Brain pericyte (primary cell): ENCODE measurements around the gene ZNF334.

Source experiments
- DNase-seq: peaks from one replicate; pipeline ENCODE4 v3.0.0-alpha.2; 2012; ENCODE audit warnings: low read depth, low spot score

ZNF334 gene

DNA sequence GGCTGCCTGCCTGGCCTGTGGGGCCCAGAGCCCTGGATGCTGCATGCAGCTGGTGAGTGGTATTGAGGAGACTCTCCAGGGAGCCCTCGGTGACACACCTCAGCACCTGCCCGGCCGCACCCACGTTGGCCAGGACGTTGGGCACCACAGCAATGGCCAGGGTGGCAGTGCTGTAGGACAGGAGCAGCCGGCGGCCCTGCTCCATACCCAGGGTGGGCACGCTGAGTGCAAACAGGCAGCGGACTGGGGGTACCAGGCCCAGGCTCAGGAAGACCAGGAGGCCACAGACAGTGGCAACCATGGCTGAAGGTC is 32.4 kb upstream of the ZNF334 start:
- no peak for DNase-seq

GRCh38 chr20:46545077-46545826 is 31.9 kb upstream of the ZNF334 start:
- no peak for DNase-seq

DNA sequence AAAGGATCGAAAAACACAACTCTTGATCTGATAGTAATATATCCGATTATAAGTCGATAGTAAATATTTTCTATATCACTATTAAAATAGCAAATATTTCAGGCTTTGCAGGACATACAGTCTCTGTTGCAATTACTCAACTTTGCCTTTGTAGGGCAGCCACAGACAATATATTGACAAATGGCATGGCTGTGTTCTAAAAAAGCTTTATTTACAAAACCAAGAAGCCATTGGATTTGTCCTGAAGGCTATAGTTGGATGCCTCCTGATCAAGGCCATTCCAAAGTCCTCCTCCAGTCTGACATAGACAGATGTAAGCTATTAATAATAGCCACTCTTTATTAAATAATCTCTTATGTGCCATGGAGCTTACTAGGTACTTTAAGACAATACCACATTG is 31.2 kb upstream of the ZNF334 start:
- no peak for DNase-seq

- DNase-seq = no peak
Measured at GRCh38 chr20:46543959-46544358, 30.6 kb upstream of the ZNF334 start.

GRCh38 chr20:46543033-46543432 is 29.7 kb upstream of the ZNF334 start:
- DNase-seq = no peak

DNA sequence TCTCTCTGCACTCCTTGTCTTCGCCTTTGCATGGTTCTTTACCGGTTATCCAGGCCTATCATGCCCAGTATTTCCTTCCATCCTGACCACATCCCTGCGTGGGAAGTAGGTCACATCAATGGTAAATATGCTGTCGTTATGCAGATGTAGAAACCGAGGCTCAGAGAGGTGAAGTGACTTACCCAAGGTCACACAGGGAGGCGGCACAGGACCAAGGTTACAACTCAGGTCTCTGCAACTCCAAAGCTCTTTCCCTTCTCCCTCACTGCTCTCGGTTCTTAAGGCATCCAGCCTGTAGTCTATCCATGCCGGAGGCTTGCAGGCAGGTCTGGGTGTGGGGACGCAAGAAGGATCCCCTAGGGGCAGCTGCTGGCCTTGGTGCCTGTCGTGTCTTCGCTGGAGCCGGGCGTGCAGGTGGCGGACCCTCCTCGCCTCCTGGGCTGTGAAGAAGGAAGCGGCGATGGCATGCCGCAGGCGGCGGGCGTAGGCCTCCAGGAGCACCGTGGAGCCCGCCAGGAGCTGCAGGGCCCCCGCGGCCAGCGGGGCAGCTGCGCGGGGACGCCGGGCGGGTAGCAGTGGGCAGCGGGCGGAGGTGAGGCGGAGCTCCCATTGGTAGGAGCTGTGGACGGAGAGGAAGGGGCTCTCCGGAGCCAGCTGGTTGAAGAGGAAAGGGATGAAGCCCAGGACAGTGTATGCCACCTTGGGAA is 28.0 kb upstream of the ZNF334 start:
- no peak for DNase-seq

- DNase-seq = no peak
Measured at GRCh38 chr20:46539113-46539512, 25.8 kb upstream of the ZNF334 start.

GRCh38 chr20:46530640-46531039 is 17.3 kb upstream of the ZNF334 start:
- DNase-seq = no peak

DNA sequence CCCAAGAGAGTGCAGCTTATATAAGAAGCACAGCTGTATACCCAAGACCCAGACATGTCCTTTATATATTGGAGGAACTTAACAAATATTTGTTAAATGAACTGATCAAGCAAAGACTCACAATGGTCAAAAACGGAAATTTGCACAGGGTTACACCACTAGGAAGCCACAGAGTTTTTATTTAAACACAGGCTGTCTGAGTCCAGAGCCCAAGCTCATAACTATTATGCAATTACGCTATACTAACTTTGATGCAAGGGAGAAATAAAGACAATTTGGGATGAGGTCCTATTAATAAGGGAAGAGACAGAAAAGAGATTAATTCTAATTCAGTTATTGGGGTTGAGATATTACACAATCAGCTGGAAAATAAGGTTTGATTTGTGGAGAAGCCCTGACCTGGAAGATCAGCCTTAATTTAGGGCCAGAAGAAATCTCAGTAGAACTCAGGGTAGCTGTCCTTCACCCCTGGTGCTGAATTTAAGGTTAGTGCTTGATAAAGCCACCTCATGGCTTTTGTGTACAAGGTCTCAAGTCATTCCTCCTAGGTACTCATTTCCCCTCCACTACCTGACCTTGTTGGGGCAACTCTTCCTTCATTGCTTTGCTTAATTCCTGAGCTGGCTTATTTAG is 10.5 kb upstream of the ZNF334 start:
- no peak for DNase-seq

DNA sequence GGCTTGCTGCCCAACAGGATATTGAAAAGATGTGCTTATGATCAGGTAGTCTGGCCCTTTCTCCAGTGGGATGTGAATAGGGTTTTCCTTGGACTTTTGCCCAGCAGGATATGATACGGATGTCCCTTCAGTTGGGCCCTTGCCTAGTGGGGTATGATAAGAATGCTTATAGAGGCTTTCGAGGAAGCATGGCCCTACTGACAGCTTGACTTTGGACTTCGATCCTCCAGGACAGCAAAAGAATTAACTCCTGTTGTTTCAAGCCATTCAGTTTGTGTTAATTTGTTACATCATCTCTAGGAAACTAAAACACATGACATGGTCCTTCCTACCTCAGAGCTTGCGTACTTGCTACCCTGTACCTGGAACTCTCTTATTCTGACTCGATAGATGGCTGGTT is 9.7 kb upstream of the ZNF334 start:
- DNase-seq = no peak

- no peak for DNase-seq
Measured at GRCh38 chr20:46520976-46521579, 7.7 kb upstream of the ZNF334 start.

DNA sequence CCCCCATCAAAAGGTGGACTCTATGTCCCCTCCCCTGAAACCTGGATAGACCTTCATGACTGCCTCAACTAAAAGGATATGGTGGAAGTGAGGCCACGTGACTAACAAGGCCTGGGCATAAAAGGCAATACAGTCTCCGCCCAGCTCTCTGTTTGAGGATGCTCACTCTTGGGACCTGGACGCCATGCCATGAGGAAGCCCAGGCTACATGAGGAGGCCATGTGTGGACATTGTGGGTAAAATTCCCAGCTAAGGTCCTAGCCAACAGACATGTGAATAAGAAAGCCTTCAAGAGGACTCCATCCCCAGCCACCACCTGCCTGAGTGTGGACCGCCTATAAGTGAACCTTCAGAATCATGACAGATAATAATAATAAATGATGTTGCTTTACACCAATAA is 7.2 kb upstream of the ZNF334 start:
- no peak for DNase-seq

DNA sequence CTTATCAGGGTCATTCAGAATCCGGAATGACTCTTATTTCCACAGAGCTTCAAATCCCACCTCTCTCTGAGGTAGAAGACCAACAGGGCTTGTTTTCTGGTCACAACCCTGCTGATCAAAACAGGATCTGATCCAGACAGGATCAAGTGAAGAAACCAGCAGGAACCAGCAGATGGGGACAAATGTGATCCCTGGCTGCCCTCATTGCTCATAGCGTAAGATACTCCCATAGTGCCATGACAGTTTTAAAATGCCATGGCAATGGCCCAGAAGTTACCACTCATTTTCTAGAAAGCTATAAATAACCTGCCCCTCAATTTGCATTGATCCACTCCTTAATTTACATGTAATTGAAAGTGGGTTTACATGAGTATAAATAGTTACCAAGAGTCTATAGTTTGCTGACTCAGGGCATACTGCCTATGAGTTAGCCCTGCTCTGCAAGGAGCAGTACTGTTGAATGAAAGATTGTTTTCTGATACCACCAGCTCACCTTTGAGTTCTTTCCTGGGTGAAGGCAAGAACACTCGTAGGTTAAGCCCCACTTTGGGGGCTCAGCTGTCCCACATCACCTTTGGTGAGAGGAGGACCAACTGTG is 6.2 kb upstream of the ZNF334 start:
- DNase-seq = no peak

GRCh38 chr20:46509523-46509922 is 3.8 kb downstream of the ZNF334 start:
- no peak for DNase-seq

- DNase-seq = no peak
Measured at GRCh38 chr20:46507760-46508407, 5.5 kb downstream of the ZNF334 start.

- no peak for DNase-seq
Measured at GRCh38 chr20:46505506-46505905, 7.9 kb downstream of the ZNF334 start.

GRCh38 chr20:46501961-46502360 is 11.4 kb downstream of the ZNF334 start:
- DNase-seq = no peak

- DNase-seq = no peak
Measured at GRCh38 chr20:46501337-46501942, 11.9 kb downstream of the ZNF334 start.

GRCh38 chr20:46494077-46494476 is 19.3 kb downstream of the ZNF334 start:
- no peak for DNase-seq

DNA sequence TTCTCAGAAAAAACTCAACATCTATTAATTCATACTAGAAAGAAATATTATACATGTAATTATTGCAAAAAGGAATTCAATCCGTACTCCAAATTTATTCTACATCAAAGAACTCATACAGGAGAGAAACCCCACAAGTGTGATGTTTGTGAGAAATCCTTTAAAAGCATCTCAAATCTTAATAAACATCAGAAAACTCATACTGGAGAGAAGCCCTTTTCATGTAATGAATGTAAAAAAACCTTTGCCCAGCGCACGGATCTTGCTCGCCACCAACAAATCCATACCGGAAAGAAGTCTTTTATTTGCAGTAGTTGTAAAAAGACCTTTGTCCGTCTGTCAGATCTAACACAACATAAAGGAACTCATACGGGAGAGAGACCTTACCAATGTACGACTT is 22.0 kb downstream of the ZNF334 start:
- DNase-seq = no peak

DNA sequence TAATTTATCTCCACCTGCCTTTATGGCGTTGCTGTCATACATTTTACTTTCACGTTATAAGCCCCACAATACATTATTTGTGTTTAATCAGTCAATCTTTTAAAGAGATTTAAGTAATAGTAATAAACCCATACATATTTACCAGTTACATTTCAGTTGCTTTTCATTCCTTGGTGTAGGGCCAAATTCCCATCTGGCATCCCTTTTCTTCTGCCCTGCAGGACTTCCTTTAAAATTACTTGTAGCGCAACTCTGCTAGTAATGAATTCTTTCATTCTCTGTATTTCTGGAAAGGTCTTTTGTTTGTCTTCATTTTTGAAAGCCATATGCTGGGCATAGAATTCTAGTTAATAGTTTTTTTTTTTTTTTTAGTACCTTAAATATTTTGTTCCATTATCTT is 24.9 kb downstream of the ZNF334 start:
- no peak for DNase-seq
